Activated naive CD4-positive, alpha-beta T cell treated with anti-CD3 and anti-CD28 coated beads, Interleukin-2, amount 10 ng/mL, durations not matched to agents 7 days and 5 days (primary cell): Measurements from ENCODE around the gene PLAAT5.
"Not testable (repeated sequence)": the region's sequence is repeated elsewhere in the genome, so short reads cannot be mapped to it uniquely, and the experiment has no call there.

Experiments
- CTCF ChIA-PET: fragments of 350-600 bp; sonication (Branson Sonifier 250); formaldehyde crosslinking; loops from one replicate; lab custom pipeline; 2021; ENCODE audit warnings: antibody characterized with exemption; lab: Charles Lee
- DNase-seq: peaks from one replicate; pipeline ENCODE4 v3.0.0-alpha.2; 2020
- H3K27ac Mint-ChIP-seq: one replicate; pipeline ENCODE4 v1.8.0; 2021; ENCODE audit warnings: mild to moderate bottlenecking, moderate library complexity, mixed read lengths
- H3K27me3 Mint-ChIP-seq: one replicate; pipeline ENCODE4 v1.8.0; 2021; ENCODE audit warnings: mild to moderate bottlenecking, mixed read lengths
- H3K36me3 Mint-ChIP-seq: one replicate; pipeline ENCODE4 v1.8.0; 2021; ENCODE audit warnings: mixed read lengths
- H3K4me1 Mint-ChIP-seq: one replicate; pipeline ENCODE4 v1.8.0; 2021; ENCODE audit warnings: mixed read lengths
- H3K4me3 Mint-ChIP-seq: one replicate; pipeline ENCODE4 v1.8.0; 2021; ENCODE audit warnings: mild to moderate bottlenecking, moderate library complexity, mixed read lengths
- H3K9me3 Mint-ChIP-seq: one replicate; pipeline ENCODE4 v1.8.0; 2021; ENCODE audit warnings: mixed read lengths

PLAAT5 gene

GRCh38 chr11:63435351-63435750 lies 55.6 kb downstream of the PLAAT5 start:
- H3K27ac Mint-ChIP-seq, CTCF ChIA-PET, H3K4me1 Mint-ChIP-seq, DNase-seq, H3K36me3 Mint-ChIP-seq, H3K4me3 Mint-ChIP-seq, H3K9me3 Mint-ChIP-seq: not testable (repeated sequence)
- H3K27me3 Mint-ChIP-seq = peaks cover 16% of the 10 kb centered on the region

GRCh38 chr11:63430731-63431130 lies 60.2 kb downstream of the PLAAT5 start:
- H3K9me3 Mint-ChIP-seq, H3K4me1 Mint-ChIP-seq, H3K4me3 Mint-ChIP-seq, H3K36me3 Mint-ChIP-seq, CTCF ChIA-PET, DNase-seq, H3K27ac Mint-ChIP-seq: not testable (repeated sequence)
- peaks cover 22% of the 10 kb centered on the region for H3K27me3 Mint-ChIP-seq

GRCh38 chr11:63427971-63428508 lies 62.9 kb downstream of the PLAAT5 start:
- H3K4me1 Mint-ChIP-seq = no peaks in the 10 kb centered on the region
- peaks cover 14% of the 10 kb centered on the region for H3K27me3 Mint-ChIP-seq
- H3K9me3 Mint-ChIP-seq = peaks cover 2% of the 10 kb centered on the region
- H3K4me3 Mint-ChIP-seq = no peak overlapping the region
- no peaks in the 10 kb centered on the region for H3K36me3 Mint-ChIP-seq
- DNase-seq = no peak
- CTCF ChIA-PET = no interaction called here
- no peak overlapping the region for H3K27ac Mint-ChIP-seq

GRCh38 chr11:63417174-63417852 lies 73.7 kb downstream of the PLAAT5 start:
- CTCF ChIA-PET = no interaction called here
- Mint-ChIP-seq H3K9me3 (peaks cover 10% of the 10 kb centered on the region), H3K4me3 (no peak overlapping the region), H3K36me3 (peaks cover 8% of the 10 kb centered on the region), H3K4me1 (peaks cover 18% of the 10 kb centered on the region), H3K27me3 (peaks cover 10% of the 10 kb centered on the region), H3K27ac (no peak overlapping the region)
- no peak for DNase-seq
